Pancreas (tissue), 10 donors: ENCODE data around the gene TRIM25. TPM values are rescaled to one million over a fixed set of nuclear protein-coding genes. Genes with fewer than 3 reads are reported as not detected.

Experiments
- ATAC-seq, 4 donors: fragments of 200-7000 bp; cut with Tn5 transposase; one replicate each; pipeline versions ENCODE4 v1.8.0 to v1.9.1; 2020; ENCODE audit warnings: mild to moderate bottlenecking in 4 of 4, moderate library complexity in 4 of 4
- DNase-seq, 6 donors: peaks; one replicate each; pipeline ENCODE4 v3.0.0-alpha.2; 2020
- FAIRE-seq: peaks from 2 replicates; lab custom pipeline; 2012; peaks lifted over from hg19 to GRCh38; lab: Jason Lieb, UNC
- H3K27ac ChIP-seq, 4 donors: fragments of 200-600 bp; sonication (generic); 1 replicate in 3 of 4; 2 replicates in 1 of 4; pipeline versions ENCODE4 v1.5.0 to v1.8.0; 2020
- H3K27me3 ChIP-seq, 4 donors: fragments of 200-600 bp; one replicate each; pipeline ENCODE4 v1.8.0; 2021
- H3K36me3 ChIP-seq, 3 donors: fragments of 200-600 bp; sonication (generic) in 1 of 3; one replicate each; pipeline versions ENCODE4 v1.5.0 to v1.8.0; 2020 to 2021
- H3K4me1 ChIP-seq, 3 donors: fragments of 200-600 bp; one replicate each; pipeline ENCODE4 v1.8.0; 2021
- H3K4me3 ChIP-seq, 4 donors: fragments of 200-600 bp; sonication (generic) in 2 of 4; one replicate each; pipeline versions ENCODE4 v1.5.0 to v1.8.0; 2020 to 2021
- H3K9me3 ChIP-seq, 4 donors: fragments of 200-600 bp; one replicate each; pipeline ENCODE4 v1.8.0; 2021
- WGBS, 2 donors: extraction: QIAGEN DNeasy Blood & Tissue Kit; methylation state at CpG; one replicate each; pipeline ENCODE4 v1.1.7; 2013; 5-methylcytosine and 5-hydroxymethylcytosine counted together
- intact Hi-C, 3 donors: fragments of 100-400 bp; cut with DNase I; formaldehyde crosslinking; loops; one replicate each; pipeline versions ENCODE4 v1.11.1 to v1.14.2; 2022
- polyA plus RNA-seq, 2 donors: library from polyadenylated mRNA; stranded (reverse); fragments of 200-250 nt; gene quantifications; one replicate each; pipeline ENCODE4 v1.2.3, GENCODE V29; 2013
- total RNA-seq, 6 donors: library from RNA; stranded (reverse); fragmentation: NEBNext Ultra II Directional in 4 of 6; extraction: Animal tissue kit (Norgen Biotek cat#: 25700) in 4 of 6; gene quantifications; one replicate each; pipeline versions ENCODE4 v1.2.1 to v1.2.4, GENCODE V29; 2021 to 2023
- TF ChIP-seq, protein P1 (sequence below), 4 donors: fragments of 200-600 bp; sonication (generic) in 3 of 4; IDR thresholded peaks; one replicate each; pipeline versions ENCODE4 v1.5.0 to v1.8.0; 2021; ENCODE audit warnings: antibody characterized with exemption in 4 of 4
- donor health status: healthy with polysubstance abuse.
- donor health status: DM: no; HTN: no; CAD: no; lungs with moderate emphysema.
- donor health status: DM: no; HTN: no; CAD: no.
- donor health status: control.
- donor health status: control.
- donor health status: Bipolar disorder and iron deficiency.
- donor health status: DM: yes; HTN: yes; CAD: no.
- donor health status: DM: no; HTN: no; CAD: no.
- donor health status: DM: no; HTN: no; CAD: no.
- donor health status: DM: yes; HTN: yes; CAD: no.

TRIM25 gene, protein sequence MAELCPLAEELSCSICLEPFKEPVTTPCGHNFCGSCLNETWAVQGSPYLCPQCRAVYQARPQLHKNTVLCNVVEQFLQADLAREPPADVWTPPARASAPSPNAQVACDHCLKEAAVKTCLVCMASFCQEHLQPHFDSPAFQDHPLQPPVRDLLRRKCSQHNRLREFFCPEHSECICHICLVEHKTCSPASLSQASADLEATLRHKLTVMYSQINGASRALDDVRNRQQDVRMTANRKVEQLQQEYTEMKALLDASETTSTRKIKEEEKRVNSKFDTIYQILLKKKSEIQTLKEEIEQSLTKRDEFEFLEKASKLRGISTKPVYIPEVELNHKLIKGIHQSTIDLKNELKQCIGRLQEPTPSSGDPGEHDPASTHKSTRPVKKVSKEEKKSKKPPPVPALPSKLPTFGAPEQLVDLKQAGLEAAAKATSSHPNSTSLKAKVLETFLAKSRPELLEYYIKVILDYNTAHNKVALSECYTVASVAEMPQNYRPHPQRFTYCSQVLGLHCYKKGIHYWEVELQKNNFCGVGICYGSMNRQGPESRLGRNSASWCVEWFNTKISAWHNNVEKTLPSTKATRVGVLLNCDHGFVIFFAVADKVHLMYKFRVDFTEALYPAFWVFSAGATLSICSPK
- 10 to 100 TPM; 19.8 to 39.4 (median 21.7) TPM for total RNA-seq
- 10 to 100 TPM; 12.2 to 17.3 TPM for polyA plus RNA-seq

DNA sequence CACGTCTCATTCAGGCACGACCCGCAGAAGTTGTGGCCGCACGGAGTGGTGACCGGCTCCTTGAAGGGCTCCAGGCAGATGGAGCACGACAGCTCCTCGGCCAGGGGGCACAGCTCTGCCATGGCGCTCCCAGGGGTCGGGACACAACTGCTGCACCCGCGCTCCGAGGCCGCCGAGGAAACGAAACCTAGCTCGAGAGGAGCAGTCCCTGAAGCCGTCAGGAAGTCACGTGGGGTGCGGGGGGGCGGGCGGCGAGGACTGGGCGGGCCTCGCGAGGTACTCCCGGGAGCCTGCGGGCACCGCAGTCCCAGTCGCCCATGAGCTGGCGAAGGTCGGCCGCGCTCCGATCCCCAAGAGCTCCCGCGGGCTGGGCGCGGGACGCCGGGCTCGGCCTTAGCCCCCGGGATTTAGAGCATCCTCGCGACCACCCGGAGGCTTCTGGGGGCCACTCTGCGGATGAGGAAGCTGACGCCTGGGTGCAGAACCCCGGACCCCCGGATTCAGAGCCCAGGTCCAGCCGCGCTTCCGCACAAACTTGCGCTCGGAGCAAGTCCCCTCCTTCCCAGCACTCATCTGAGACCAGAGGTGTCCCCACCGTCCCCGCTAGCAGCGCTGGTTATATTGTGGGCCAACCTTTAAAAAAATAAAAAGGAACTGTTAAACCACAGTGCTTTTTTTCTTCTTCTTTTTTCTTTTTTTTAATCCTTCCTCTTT is at the start of gene TRIM25:
Gene TRIM25 (minus strand): TSS at position 183 of the 714 bp plus-strand sequence. CDS start 61 bp downstream, at position 122.
- FAIRE-seq, result no peak
- H3K4me1 ChIP-seq, result peaks cover 7 to 31% (median 12%) of the 10 kb centered on the region in 3 donors

DNA sequence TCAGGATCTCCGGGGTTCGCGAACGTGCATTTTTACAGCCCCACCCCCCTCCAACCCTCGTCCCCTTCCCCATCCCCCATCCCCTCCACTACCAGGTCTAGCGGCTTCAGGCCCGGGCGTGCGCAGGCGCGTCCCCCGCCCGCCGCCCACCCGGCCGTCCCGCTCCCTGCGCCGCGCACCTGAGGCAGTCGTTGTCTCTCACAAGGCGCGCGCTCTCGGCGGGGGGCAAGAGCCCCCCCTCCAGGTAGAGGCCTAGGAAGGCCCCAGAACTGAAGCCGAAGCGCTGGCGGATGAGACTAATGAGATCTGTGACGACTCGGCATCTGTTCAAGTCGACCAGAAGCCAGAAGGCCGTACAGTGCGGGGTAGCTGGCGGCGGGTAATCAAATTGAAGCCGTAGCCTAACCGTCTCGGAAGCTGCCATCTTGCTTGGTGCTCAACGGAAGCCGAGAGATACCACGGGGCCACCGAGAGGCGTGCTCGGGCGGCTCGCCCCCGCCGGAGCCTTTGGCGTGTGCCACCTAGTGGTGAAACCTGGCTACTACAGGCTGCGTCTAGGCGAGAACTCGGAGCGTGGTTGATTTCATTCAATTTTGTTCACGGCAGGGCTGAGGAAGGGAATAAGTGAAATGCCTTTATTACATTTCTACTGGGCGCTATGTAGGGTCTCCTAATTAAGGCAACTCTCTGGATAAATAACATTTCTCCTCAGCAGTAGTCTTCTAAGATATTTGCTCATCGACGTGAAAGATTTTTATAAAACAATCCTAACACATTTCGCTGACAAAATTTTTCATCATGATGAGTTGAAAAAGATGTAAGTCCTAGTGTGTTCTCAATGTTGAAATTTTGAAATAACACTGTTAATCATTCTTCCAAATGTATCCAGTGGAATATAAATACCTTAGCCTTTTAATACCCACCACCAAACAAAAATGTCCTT is 47.0 kb upstream of the TRIM25 start, which contains the start of gene COIL:
Gene COIL (minus strand): TSS at position 455 of the 943 bp plus-strand sequence. CDS start 31 bp downstream, at position 424.
- Histone ChIP-seq H3K4me1 (peaks cover 6 to 16% (median 12%) of the 10 kb centered on the region in 3 donors), H3K36me3 (no peaks in the 10 kb centered on the region), H3K27ac (peak within 1 kb of the TSS; percentile 66 to 90 (median 76)), H3K27me3 (no peaks in the 10 kb centered on the region), H3K4me3 (peak within 1 kb of the TSS; percentile 64 to 75 (median 70)), H3K9me3 (no peaks in the 10 kb centered on the region)
- FAIRE-seq (no peak), ATAC-seq (peak; percentile 97 to 100 (median 100)), DNase-seq (peak; percentile 84 to 99 (median 92))
- intact Hi-C loops, result no loop called here
- 3% methylated on average over 58 to 59 of the region's 59 CpGs for WGBS, 2 donors
- TF ChIP-seq, protein P1, sequence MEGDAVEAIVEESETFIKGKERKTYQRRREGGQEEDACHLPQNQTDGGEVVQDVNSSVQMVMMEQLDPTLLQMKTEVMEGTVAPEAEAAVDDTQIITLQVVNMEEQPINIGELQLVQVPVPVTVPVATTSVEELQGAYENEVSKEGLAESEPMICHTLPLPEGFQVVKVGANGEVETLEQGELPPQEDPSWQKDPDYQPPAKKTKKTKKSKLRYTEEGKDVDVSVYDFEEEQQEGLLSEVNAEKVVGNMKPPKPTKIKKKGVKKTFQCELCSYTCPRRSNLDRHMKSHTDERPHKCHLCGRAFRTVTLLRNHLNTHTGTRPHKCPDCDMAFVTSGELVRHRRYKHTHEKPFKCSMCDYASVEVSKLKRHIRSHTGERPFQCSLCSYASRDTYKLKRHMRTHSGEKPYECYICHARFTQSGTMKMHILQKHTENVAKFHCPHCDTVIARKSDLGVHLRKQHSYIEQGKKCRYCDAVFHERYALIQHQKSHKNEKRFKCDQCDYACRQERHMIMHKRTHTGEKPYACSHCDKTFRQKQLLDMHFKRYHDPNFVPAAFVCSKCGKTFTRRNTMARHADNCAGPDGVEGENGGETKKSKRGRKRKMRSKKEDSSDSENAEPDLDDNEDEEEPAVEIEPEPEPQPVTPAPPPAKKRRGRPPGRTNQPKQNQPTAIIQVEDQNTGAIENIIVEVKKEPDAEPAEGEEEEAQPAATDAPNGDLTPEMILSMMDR (IDR thresholded peaks at IDR 0.05), result peak; percentile 99 to 100 (median 100)

More for the DNA sequence above, at the start of gene TRIM25:
- Histone ChIP-seq H3K4me3 (peak within 1 kb of the TSS; percentile 68 to 88 (median 84)), H3K36me3 (no peaks in the 10 kb centered on the region), H3K27ac (peak within 1 kb of the TSS; percentile 78 to 96 (median 86)), H3K9me3 (no peaks in the 10 kb centered on the region), H3K27me3 (no peaks in the 10 kb centered on the region)
- DNase-seq (peak; percentile 90 to 94 (median 92)), ATAC-seq (peak; percentile 92 to 97 (median 95))
- WGBS, 2 donors, result 0% methylated on average over 58 of the region's 58 CpGs
- TF ChIP-seq, protein P1 (IDR thresholded peaks at IDR 0.05), result no peak
- intact Hi-C loops, result no loop called here

DNA sequence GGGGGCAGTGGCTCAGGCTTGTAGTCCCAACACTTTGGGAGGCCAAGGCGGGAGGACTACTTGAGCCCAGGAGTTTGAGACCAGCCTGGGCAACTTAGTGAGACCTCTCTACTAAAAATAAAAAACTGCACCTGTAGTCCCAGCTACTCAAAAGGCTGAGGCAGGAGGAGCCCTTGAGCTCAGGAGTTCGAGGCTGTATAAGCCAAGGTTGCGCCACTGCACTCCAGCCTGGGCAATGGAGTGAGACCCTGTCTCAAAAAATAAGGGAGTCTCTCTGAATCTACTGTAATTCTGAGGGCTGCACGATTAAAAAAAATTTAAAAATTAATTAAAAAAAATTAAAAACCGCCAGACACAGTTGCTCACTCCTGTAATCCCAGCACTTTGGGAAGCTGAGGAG is 43.1 kb upstream of the TRIM25 start:
- TF ChIP-seq, protein P1 (IDR thresholded peaks at IDR 0.05), result no peak
- Histone ChIP-seq H3K4me1 (peaks cover 6 to 16% (median 12%) of the 10 kb centered on the region in 3 donors), H3K9me3 (no peaks in the 10 kb centered on the region), H3K4me3 (no peak overlapping the region), H3K27ac (no peak overlapping the region), H3K36me3 (no peaks in the 10 kb centered on the region), H3K27me3 (no peaks in the 10 kb centered on the region)
- DNase-seq (no peak), FAIRE-seq (no peak), ATAC-seq (no peak)
- 95 to 97% methylated on average over 5 of the region's 5 CpGs for WGBS, 2 donors
- intact Hi-C loops, result no loop called here

DNA sequence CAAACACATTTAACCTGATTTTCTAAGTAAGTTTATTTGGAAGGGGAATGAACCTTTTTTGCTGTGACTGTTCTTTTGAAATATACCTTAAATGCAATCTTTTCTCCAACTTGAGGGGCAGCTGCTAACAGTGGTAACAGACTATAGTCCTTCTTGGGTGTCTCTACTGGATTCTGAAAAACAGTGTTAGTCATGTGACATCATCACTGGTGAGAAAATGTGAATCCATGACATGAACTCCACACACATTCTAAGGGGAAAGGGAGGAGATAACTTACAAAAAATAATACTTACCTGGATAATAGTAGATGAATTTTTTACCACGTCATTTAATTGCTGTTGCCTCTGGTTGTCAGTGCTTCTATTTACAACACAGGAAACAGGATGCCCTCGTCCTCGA is 35.7 kb upstream of the TRIM25 start:
- H3K27ac ChIP-seq, result no peak overlapping the region
- intact Hi-C loops, result no loop called here
- DNase-seq, result no peak
- no peak overlapping the region for H3K4me3 ChIP-seq
- no peaks in the 10 kb centered on the region for H3K4me1 ChIP-seq
- no peak for FAIRE-seq
- peaks cover 0 to 33% (median 7%) of the 10 kb centered on the region in 3 donors for H3K36me3 ChIP-seq
- 76 to 78% methylated on average over 3 of the region's 3 CpGs for WGBS, 2 donors
- TF ChIP-seq, protein P1 (IDR thresholded peaks at IDR 0.05), result no peak
- H3K27me3 ChIP-seq, result no peaks in the 10 kb centered on the region
- no peak for ATAC-seq
- no peaks in the 10 kb centered on the region for H3K9me3 ChIP-seq
